Measurements from ENCODE around the gene USP20.

Gene USP20

GRCh38 chr9:129823935-129824601, 11.2 kb upstream of the USP20 start, which contains the start of gene TOR1A:
Gene TOR1A (minus strand): TSS chr9:129824136. CDS start chr9:129824085, 51 bp downstream.
- DNase-seq = peak; percentile 96

GRCh38 chr9:129826344-129826743, 8.9 kb upstream of the USP20 start:
- DNase-seq = no peak

- no peak for DNase-seq
These were observed 8.5 kb upstream of the USP20 start for GRCh38 chr9:129826759-129827158.

- no peak for DNase-seq
These were observed 7.2 kb upstream of the USP20 start for GRCh38 chr9:129828051-129828450.

GRCh38 chr9:129828969-129829368, 6.3 kb upstream of the USP20 start:
- no peak for DNase-seq

- DNase-seq = no peak
These were observed 2.3 kb upstream of the USP20 start for GRCh38 chr9:129832982-129833381.

- DNase-seq = no peak
These were observed 650 bp upstream of the USP20 start for GRCh38 chr9:129834489-129835127.

GRCh38 chr9:129835860-129836223, 584 bp downstream of the USP20 start:
- DNase-seq = no peak

GRCh38 chr9:129836311-129837007, 1.2 kb downstream of the USP20 start:
- peak; percentile 47 for DNase-seq

- DNase-seq = no peak
These were observed 3.5 kb downstream of the USP20 start for GRCh38 chr9:129838707-129839259.

GRCh38 chr9:129839324-129840023, 4.2 kb downstream of the USP20 start:
- DNase-seq = no peak

GRCh38 chr9:129840034-129840433, 4.8 kb downstream of the USP20 start:
- no peak for DNase-seq

GRCh38 chr9:129841071-129841470, 5.8 kb downstream of the USP20 start:
- no peak for DNase-seq

- no peak for DNase-seq
These were observed 10.1 kb downstream of the USP20 start for GRCh38 chr9:129845373-129845772.

- no peak for DNase-seq
These were observed 13.6 kb downstream of the USP20 start for GRCh38 chr9:129848712-129849441.

- DNase-seq = no peak
These were observed 14.6 kb downstream of the USP20 start for GRCh38 chr9:129849901-129850300.

GRCh38 chr9:129850821-129851550, 15.7 kb downstream of the USP20 start:
- DNase-seq = no peak

GRCh38 chr9:129851821-129852220, 16.6 kb downstream of the USP20 start:
- no peak for DNase-seq

GRCh38 chr9:129852579-129852978, 17.3 kb downstream of the USP20 start:
- DNase-seq = no peak

GRCh38 chr9:129853614-129854013, 18.4 kb downstream of the USP20 start:
- DNase-seq = no peak

- no peak for DNase-seq
These were observed 19.4 kb downstream of the USP20 start for GRCh38 chr9:129854588-129855110.

All from femur (tissue), 1 donor.